NCI-H748 (cell line): ENCODE results near the gene RAB43.

Experiments used
- DNase-seq: peaks from one replicate; lab custom pipeline; 2025; ENCODE audit not compliant: unreplicated experiment; lab: John Stamatoyannopoulos, UW

The RAB43 gene

DNA sequence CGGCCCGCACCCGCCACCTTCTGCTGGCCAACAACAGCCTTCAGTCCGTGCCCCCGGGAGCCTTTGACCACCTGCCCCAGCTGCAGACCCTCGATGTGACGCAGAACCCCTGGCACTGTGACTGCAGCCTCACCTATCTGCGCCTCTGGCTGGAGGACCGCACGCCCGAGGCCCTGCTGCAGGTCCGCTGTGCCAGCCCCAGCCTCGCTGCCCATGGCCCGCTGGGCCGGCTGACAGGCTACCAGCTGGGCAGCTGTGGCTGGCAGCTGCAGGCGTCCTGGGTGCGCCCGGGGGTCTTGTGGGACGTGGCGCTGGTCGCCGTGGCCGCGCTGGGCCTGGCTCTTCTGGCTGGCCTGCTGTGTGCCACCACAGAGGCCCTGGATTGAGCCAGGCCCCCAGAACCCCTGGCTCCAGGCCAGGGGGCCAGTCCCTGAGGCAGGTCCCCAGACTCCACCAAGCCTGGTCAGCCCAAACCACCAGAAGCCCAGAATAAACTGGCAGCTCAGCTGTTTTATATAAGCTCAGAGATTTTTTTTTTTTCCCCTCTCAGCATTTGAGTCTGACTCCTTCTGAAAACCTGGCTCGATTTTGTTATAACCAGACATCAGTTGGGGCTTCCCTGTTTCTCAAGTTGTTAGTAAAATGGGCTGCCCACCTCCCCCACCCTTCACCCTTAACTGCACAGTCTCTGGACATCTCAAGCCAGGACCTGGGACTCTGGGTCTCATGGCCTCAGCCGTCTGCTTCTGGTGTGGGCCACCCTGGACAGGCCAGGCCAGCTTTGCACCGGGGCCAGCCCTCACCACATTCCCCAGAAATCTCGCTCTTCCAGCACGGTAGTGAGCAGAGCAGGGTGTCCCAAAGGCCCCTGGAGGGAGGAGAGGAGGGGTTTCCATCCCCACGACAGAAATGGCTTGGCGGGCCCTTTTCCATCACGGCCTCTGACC, 59.4 kb downstream of the RAB43 start:
- DNase-seq = no peak

DNA sequence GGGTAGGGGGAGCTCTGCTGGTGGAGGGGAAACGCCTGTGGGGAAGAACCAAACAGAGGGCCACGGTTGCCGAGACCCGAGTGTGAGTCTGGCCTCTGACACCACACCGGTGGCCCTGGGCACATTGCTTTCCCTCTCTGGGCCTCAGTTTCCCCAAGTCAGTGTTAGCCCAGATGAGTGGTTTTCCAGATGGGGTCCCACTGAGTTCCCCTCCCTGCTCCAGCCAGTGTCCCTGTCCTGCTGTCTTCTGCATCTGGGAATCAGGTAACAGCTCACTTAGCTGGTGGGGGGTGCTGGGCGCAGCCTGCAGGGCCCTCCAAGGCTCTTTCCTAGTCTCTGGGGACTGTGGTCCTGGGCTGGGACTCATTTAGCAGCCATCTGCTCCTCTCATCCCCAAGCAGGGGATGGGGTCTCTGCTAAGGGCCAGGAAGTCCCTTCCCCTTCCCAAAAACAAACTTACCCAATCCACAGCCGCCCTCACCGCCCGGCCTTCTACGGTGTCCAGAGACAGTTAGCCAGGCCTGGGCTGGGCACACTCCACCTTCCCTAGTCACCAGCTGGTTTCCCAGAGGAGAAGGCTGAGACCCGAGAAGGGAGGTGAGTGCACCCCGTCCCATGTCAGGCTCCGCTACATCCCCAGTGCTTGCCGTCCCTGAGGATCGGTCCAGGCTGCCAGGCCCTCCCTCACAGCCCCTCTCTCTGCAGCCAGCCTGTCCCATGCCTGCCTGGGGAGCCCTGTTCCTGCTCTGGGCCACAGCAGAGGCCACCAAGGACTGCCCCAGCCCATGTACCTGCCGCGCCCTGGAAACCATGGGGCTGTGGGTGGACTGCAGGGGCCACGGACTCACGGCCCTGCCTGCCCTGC, 60.3 kb downstream of the RAB43 start:
- DNase-seq = no peak

DNA sequence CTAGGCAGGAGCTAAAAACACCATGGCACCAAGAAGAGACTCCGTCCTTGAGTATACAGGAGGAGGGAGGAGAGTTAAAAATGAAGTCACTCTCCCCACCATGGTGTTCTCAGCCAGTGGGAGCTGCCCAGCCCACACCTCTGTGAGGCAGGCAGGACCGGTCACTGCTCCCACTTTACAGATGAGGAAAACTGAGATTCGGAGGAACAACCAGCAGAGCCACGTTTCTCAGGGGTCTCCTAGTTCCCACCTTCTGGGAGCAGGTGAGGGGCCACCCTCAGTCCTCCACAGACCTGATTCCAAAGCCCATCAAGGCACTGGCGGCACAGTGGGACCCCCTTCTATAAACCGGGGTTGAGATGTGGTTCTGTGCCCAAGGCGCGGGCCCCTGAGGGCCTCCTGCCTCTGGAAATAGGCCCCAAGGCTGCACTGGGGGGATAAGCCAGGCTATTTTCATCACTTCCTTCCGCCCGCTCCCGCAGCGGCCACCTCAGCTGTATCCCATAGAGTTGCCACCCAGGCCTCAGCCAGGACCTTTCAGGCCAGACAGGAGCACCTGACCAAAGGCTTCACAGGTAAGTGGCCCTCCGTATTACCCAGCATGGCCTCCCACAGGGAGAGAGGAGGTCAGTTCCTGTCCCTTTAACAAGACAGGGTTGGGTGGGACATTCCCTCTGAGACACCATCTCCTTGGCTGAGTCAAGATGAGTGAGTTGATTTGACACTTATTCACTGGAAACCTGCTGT, 61.2 kb downstream of the RAB43 start, which contains the start of gene GP9:
Gene GP9, plus strand, starts transcription at position 504 of the 747 bp plus-strand sequence. CDS start 961 bp downstream, outside the sequence.
- no peak for DNase-seq

DNA sequence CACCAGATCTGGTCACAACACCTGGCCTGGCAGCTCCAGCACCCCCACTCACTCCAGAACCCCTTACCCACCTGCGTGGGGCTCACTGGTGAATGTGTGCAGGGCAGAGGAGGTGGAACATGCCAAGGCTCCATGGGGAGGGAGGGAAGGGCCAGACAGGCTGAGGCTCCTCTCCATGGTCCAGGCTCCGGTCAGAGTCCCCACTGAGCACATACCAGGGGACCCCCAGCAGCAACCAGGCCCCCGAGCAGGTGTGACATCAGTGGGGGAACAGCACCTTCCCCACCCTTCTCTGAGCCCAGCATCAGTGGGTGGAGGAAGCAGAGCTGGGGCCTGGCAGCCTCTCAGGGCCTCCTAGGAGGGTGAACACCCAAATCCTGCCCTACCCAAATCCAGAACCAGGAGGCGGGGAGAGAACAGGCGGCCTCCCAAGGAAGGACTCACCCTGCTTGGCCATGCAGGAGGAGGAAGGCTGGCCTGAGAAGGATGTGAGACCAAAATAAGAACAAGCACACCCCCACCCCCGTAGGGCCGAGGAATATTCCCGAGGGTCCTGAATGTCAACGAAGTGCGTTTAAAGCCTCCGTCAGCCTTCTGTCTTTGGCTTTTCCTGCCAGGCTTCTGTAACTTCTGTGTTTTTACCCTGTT, 62.2 kb downstream of the RAB43 start:
- no peak for DNase-seq

DNA sequence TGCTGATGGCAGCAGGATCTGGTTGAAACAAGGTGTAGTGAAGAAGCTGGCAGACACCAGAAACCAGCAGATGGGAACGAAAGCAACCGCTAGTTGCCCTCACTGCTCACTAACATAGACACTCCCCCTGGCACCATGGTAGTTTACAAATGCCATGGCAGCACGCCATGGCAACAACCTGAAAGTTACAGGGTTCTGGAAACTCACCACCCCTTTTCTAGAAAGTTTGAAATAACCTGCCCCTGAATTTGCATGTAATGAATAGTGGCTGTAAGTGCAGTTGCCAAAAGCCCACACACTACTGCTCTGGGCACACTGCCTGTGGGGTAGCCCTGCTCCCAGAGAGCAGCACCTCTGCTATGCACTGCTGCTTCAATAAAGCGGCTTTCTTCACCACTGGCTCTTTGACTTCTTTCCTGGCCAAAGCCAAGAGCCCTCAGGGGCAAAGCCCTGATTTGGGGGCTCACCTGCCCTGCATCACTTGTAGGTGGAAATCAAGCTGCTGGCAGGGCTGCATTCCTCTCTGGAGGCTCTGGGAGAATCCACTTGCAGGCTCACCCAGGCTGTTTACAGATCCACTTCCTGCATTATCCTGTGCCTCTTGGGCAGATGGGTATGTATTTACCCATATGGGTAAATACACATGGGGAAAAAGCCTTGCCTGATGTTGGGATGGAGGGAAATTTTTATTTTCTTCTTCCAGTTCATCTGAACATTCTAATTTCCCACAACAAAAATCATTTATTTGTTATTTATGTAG, 63.0 kb downstream of the RAB43 start:
- no peak for DNase-seq

DNA sequence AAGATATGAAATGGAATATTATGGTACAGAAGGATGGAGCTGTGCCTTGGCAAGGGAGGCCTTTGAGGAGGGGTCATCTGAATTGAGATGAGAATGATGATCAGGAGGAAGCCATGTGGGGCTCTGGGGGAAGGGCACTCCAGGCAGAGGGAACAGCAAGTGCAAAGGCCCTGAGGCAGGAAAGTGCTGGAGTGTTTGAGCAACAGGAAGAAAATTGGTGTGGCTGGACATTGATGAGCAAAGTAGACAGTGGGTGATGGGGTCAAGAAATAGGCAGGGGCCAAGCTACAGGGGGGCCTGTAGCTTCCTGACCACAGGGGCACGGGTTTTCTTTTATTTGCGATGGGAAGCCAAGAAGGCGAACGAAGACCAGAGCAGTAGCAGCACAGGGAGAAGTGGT, 64.4 kb downstream of the RAB43 start:
- DNase-seq = no peak

DNA sequence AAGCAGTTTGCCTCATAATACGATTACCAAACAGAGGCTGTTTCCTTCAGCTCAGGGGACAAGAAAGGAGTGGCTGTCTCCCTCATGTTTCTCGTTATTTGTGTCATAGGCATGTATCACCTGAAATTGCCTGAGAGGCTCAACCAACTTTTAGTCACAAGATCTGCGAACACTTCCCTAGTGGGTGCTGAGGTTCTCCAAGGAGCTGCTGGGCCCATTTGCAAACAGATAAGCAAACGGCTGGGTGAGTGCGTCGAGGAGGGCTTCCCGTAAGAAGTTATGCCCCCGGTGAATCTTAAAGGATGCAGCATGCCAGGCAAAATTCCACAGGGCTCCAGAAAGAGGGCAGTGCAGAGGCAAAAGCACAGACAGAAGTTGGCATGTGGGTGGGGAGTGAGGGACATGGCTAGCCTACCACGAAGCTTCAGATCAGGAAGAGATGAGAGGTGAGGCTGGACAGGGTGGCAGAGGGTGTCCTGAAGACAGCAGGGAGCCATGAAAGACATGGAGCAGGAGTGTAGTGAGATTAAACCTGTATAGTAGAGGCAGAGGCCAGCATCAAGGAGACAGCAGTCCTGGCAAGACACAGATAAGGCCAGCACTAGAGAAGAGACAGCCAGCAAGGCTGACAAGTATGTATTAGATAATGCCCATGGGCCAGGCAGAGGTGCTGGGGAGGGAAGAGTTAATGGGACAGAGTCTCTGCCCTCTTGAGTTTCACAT, 65.0 kb downstream of the RAB43 start:
- no peak for DNase-seq

DNA sequence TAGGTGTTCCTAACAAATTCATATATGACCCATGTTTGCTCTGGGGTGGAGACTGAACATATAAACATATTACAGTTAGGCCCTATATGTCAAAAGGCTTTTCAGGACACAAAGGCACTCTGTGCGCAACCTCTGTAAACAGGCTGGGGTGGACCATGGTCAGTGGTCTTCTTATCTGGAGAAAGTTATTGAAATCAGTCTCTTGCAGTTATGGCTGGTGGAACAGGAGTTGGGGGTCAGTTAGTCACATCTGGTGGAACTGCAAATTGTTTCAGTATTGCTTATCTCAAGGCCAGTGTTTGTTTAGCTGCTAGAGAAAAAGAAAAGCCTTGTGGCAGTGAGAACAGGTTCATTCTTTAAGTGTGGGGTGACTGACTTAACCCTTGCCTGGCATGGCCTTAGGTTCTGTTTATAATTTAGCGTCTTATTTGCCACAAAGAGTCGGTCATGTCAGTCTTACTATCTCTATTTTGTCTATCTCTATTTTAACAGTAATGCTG, 66.9 kb downstream of the RAB43 start:
- no peak for DNase-seq

DNA sequence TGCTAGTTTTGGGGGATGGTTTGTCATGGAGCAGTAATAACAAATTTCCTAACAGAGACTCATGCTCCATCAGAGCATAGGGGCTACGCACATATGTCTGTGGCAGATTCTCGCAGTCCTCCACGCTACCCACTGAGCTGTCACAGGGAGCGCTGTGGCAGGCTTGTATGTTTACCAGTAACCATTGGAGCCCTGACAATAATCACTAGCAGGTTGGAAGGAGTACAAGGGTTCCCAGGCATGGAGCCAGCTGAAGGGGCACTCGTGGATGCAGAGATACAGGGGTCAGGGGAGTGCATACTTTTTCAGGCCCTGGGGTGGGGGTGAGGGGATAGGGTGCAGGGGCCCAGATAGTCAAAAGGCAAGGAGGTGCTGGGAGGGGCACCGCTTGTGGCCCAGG, 68.9 kb downstream of the RAB43 start:
- DNase-seq = no peak

DNA sequence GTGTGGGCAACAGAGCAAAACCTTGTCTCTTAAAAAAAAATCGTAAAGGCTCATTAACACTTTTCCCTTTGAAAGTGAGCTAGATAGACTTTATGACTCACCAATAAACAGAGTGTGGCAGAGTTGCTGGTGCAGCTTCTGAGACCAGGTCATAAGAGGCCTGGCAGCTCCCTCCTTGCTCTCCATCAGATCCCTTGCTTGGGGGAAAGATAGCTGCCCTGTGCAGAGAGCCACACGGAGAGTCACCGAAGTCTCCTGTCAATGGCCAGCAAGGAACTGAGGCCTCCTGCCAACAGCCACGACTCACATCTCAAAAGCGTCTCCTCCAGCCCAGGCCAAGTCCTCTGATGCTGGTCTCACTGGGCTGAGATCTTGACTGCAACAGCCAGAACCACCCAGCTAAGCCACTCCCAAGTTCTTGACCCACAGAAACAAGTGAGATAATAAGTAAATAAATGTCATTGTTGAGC, 69.7 kb downstream of the RAB43 start:
- no peak for DNase-seq

DNA sequence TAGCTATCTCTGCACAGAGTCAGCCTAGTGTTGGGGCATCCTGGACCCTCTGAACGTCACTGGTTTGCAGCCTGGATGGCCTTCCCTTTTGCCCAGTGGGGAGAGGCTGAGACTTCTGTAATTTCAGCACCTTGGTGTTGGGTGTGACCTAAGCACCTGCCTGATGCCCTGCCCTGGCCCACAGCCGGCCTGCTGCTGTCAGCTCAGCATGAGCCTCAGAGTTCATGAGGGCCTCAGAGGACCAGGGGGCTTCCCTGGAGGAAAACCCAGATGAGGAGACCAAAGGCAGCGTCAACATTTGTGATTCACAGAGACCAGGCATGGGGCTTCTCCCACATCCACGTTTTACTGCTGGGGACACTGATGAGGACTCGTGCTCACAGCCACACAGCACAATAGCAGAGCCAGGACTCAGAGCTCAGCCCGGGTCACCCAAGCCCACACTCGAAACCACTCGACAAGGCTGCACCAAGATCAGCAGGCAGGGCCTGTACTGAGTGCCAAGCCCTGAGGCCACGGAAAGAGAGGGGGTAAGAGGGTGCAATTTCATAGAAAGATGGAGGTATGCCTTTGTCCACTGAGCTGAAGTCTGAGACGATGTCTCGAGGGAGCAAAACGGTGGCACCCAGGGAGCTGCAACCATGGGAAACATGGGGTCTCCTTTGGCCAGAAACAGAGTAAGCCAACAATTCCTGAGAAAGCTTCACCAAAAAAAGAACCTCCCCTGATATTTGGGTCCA, 70.9 kb downstream of the RAB43 start:
- no peak for DNase-seq

DNA sequence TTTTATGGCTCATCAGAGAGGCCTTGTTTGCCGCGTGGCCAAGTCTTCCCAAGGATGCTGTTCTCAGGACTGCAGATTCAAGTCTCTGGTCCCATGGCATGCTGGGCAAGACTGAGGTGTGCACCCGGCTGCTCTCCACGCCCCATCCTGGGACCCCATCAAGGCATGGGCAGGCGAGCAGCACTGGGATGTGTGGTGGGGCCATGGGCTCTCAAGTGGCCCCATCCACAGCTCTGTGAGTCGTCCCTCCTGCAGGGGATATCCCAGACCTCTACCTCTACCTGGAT, 74.1 kb downstream of the RAB43 start:
- DNase-seq = no peak

DNA sequence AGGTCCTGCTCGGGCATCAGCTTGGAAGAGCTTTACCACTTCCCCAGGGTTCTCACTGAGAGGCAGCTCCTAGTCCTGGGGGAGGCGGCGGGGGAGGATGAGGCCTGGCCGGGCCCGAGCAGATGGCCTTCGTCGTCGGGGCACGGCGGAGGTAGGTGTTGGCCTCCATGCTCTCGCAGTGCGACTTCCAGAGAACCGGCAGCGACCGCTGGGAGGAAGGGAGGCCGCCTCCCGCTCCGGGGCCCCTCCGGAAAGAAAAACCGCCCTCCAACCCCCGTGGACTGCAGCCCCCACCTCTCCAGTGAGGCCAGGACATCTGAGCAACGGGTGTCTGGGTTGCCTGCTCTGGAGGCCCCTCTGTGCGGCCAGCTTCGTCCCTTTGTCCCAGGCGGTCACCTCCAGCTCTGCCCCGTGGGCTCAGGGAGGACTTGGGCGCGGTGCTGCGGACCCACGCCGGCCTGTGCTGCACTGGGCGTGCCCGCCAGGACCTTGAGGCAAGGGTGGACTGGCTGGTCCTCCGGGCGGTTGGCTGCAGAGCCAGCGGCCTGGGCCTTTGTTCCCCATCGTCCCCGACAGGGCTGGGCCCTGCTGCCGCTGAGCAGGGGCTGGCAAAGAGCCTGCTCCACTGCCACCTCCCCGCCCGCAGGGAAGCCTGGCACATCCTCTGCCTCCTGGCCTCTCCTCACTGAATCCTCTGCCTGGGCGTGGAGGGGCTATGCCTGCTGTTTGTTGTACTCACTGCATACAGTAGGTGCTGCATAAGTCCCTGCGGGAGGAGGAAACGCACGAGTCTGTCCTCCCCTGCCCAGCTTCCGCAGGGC, 74.7 kb downstream of the RAB43 start:
- DNase-seq = no peak

DNA sequence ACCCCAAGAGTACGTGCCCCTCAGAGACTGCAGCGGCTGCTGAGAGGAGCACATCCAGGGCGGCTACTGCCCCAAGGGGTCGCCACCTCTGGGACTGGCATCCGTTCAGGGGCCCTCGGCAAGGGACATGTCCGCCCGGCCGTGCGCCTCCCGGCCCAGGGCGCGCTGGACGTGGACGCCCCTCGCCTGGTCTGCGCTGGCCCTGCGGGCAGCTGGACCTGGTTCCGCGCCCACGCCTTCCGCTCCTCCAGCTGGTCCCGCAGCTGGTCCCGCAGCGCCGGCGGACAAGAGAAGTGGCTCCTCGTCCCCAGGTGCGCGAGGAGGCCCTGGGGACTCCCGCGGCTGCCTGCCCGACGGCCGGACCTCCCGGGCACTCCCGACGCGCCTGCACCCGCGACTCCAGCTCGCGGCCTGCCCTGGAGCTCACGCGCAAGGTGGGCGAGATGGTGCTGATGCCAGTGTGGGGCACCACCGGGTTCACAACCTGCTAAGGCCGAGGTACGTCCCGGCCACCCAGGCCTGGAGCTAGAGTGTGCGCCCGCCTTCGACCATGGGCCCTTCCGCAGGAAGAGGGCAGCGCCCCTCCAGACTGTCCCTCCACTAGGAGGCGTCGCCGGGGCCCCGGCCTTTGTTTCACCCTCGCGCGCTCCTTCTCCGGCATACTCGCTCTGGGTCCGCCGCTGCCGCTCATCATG, 75.4 kb downstream of the RAB43 start:
- no peak for DNase-seq

DNA sequence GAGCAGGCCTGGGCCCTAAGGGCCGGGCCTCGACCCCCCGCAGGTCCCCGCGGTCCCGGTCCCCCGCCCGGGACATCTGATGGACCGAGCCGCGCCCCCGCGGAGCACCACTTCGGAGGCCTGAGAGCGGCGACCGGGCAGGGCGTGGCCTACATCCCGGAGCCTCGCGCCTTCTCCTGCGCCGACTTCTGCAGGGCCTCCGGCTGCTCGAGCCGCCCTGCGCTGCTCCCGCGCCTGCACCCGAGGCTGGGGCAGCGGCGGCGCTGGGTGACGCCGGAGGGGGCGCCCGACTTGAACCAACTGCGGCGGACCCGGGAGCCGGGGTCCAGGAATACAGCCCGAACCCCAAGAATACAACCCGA, 75.9 kb downstream of the RAB43 start:
- DNase-seq = no peak

DNA sequence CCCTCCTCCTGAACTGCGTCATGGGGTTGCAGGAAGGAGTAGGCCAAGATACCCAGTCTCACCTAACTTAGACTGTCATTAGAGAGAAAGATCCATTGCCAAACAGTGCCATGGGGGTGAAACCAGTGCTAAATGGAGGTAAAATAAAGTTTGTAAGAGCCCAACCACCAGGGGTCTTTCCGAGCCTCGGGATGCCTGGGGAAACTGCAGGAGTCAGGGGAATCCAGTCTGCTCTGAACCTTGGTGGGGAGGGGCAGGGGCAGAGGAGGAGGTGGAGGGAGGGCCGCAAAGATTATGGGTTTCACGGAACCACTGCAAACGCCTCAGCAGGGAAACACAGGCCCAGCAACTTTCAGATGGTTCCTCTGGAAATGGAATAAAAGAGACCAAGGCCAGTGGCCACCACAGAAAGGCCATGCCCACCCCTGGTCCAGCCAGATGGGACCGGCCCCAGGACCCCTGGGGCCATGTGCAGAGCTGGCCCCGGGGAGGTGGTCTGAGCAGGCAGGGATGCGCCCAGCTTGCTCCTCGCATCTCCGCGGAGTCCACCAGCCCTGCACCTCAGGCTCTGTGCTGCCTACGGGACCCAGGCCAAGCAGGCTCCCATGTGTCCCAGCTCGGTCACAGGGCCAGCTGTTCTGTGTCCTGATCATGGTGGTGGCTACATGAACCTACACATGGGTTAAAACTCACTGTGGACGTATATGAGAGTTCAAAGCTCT, 80.9 kb downstream of the RAB43 start:
- DNase-seq = no peak

DNA sequence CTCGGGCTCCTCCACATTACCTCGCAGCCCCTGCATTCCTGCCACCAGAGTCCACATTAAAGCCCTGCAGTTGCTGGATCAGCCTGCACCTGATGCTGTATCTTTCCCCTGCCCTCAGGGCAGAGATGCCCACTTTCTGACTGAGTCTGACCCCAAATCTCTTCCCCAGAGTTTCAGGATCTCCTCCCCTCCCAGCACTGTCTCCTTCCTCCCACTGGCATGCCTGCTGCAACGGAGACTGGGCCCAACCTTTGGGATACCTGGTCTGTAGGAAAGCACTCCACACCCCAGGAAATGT, 81.6 kb downstream of the RAB43 start:
- DNase-seq = no peak
